RPMI7951 (cell line): ENCODE data around the gene SPEM2. TPM values are rescaled to one million over a fixed set of nuclear protein-coding genes. Genes with fewer than 3 reads are reported as not detected.
A peak's percentile ranks its signal among the peaks of the same experiment; 100 is the strongest.

Experiments
- DNase-seq: peaks from one replicate; pipeline ENCODE4 v3.0.0-alpha.2; 2012; ENCODE audit warnings: low read depth
- total RNA-seq: library from RNA; depleted of rRNA; stranded (reverse); fragments of >200 nt; shearing (Covaris generic); gene quantifications from 2 replicates; pipeline ENCODE4 v1.2.3, GENCODE V29; 2014; rRNA removed

SPEM2 gene
- total RNA-seq = not detected in 2 replicates

- no peak for DNase-seq
Measured at GRCh38 chr17:7425316-7425715, at the start of gene SPEM2. TSS of gene SPEM2 (plus strand) at chr17:7425616. CDS start at chr17:7425689, 73 bp downstream.

- no peak for DNase-seq
Measured at GRCh38 chr17:7379134-7379533, 46.3 kb upstream of the SPEM2 start.

- DNase-seq = peak; percentile 74
Measured at GRCh38 chr17:7380321-7380720, 45.1 kb upstream of the SPEM2 start.

GRCh38 chr17:7380855-7381683 lies 44.3 kb upstream of the SPEM2 start, which contains the start of gene TNK1:
TSS of gene TNK1 (plus strand) at chr17:7381089. CDS start at chr17:7382927, 1,838 bp downstream.
- DNase-seq = no peak

DNA sequence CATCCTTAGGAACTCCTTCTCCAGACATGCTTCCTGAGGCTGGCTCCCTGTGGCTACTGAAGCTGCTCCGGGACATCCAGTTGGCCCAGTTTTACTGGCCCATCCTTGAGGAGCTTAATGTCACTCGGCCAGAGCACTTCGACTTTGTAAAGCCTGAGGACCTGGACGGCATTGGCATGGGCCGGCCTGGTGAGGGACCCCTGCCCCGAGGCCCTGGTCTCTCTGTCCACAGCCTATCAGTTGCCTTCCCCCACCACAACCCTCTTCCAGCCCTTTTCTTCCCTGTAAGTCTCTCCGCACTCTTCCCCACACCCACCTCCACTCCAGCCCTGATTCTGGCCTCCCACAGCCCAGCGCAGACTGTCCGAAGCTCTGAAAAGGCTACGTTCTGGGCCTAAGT lies 42.5 kb upstream of the SPEM2 start:
- no peak for DNase-seq

GRCh38 chr17:7383371-7383741 lies 42.1 kb upstream of the SPEM2 start:
- no peak for DNase-seq

DNA sequence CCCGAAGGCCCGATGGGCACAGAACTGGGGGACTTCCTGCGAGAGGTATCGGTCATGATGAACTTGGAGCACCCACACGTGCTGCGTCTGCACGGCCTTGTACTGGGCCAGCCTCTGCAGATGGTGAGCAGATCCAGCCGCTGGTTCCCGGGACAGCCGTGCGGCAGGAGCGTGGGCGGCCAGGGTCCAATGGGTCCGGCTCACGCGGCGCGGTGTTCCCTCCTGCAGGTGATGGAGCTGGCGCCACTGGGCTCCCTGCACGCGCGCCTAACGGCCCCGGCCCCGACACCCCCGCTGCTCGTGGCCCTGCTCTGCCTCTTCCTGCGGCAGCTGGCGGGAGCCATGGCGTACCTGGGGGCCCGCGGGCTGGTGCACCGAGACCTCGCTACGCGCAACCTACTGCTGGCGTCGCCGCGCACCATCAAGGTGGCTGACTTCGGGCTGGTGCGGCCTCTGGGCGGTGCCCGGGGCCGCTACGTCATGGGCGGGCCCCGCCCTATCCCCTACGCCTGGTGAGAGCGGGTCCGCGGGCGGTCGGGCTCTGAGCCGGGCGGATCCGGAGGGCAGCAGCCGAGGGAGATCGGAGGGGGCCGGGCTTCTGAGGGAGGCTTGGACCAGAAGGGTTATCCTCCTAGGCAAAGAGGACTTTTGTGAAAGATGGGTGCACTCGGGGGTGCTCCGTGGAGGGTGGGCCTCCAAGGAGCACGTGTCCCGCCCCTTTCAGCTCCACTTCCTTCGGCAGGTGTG lies 41.5 kb upstream of the SPEM2 start:
- no peak for DNase-seq

- DNase-seq = no peak
Measured at GRCh38 chr17:7384489-7385081, 40.8 kb upstream of the SPEM2 start.

GRCh38 chr17:7388856-7389255 lies 36.6 kb upstream of the SPEM2 start:
- DNase-seq = no peak

GRCh38 chr17:7389924-7390910 lies 35.2 kb upstream of the SPEM2 start:
- DNase-seq = no peak

- DNase-seq = no peak
Measured at GRCh38 chr17:7391307-7391706, 34.1 kb upstream of the SPEM2 start.

GRCh38 chr17:7392696-7393612 lies 32.5 kb upstream of the SPEM2 start:
- no peak for DNase-seq

DNA sequence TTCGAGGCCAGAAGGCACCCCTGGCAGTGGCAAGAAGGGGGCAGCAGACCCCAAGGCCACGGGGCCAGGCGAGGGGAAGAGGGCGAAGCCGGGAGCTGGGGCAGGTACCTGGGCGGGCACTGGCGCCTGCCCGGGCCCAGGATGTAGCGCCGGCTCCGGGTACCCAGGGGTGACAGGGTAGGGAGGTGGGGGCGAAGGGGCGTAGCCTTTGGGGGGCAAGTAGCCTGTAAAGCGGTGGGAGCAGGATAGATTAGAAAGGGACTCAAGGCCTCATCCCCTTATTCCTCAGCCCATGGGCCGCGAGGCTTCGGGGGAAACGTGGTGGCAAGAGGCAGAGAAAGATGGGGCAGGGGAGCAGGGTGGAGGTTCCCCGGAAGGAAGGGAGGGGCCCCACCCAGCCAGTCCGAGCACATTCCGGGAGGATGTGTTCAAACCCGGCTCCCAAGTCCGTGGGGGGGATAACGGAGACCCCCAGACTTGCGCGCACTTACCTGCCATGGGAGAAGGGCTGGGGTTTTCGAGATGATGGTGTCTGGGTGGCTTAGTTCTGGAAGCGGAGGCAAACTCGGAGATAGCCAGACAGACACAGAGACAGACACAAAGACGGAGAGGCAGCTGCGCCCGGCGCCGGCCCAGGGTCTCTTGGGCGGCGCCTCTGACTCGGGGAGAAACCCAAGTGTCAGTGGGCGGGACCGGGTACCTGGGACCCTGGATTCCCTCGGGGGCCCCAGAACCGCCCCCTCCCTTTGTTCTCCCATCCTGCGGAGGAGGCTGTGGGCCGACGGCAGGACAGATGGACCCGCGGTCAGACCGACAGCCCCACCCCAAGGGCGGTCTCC lies 31.6 kb upstream of the SPEM2 start:
- DNase-seq = peak; percentile 14

- peak; percentile 88 for DNase-seq
Measured at GRCh38 chr17:7394452-7395191, 30.8 kb upstream of the SPEM2 start, which contains the start of gene PLSCR3. TSS of gene PLSCR3 (minus strand) at chr17:7394525. CDS start at chr17:7394110, 415 bp downstream.

GRCh38 chr17:7396147-7396546 lies 29.3 kb upstream of the SPEM2 start:
- no peak for DNase-seq

- no peak for DNase-seq
Measured at GRCh38 chr17:7398612-7399011, 26.8 kb upstream of the SPEM2 start.

- DNase-seq = no peak
Measured at GRCh38 chr17:7403043-7403726, 22.2 kb upstream of the SPEM2 start.

- peak; percentile 74 for DNase-seq
Measured at GRCh38 chr17:7403727-7403976, 21.8 kb upstream of the SPEM2 start.
